ENCODE results near the gene PCARE. TPM values are rescaled to one million over a fixed set of nuclear protein-coding genes. Genes with fewer than 3 reads are reported as not detected.

Gene PCARE
- total RNA-seq, 1 experiment from 2014 or later = not detected

DNA sequence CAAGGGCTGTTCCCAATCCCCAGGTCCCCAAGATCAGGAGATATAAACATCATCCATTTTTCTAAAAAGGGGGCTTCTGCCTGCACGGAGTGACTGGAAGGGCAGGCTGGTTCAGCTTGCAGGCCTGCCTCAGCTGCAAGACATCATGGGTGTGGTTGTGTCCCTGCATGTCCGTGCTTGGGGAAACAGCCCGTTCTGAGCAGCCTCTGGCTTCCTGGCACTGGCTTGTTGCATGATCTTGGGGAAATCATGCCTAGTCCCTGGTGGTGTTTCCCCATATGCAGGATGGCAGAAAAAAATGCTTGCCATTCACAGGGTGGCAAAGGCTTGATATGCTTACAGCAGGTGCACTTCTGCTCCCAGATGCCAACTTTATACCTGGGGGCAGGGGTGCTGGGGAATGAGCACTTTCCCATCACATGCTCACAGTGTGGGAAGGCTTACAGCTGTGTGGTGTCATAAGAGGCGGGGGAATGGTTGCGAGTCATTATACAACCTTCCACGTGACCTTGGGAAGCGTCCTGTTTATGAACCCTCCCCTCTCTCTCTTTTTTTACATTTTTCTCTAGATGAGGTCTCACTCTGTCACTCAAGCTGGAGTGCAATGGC is 7.2 kb downstream of the PCARE start (continued):
- TF ChIP-seq, protein P1, sequence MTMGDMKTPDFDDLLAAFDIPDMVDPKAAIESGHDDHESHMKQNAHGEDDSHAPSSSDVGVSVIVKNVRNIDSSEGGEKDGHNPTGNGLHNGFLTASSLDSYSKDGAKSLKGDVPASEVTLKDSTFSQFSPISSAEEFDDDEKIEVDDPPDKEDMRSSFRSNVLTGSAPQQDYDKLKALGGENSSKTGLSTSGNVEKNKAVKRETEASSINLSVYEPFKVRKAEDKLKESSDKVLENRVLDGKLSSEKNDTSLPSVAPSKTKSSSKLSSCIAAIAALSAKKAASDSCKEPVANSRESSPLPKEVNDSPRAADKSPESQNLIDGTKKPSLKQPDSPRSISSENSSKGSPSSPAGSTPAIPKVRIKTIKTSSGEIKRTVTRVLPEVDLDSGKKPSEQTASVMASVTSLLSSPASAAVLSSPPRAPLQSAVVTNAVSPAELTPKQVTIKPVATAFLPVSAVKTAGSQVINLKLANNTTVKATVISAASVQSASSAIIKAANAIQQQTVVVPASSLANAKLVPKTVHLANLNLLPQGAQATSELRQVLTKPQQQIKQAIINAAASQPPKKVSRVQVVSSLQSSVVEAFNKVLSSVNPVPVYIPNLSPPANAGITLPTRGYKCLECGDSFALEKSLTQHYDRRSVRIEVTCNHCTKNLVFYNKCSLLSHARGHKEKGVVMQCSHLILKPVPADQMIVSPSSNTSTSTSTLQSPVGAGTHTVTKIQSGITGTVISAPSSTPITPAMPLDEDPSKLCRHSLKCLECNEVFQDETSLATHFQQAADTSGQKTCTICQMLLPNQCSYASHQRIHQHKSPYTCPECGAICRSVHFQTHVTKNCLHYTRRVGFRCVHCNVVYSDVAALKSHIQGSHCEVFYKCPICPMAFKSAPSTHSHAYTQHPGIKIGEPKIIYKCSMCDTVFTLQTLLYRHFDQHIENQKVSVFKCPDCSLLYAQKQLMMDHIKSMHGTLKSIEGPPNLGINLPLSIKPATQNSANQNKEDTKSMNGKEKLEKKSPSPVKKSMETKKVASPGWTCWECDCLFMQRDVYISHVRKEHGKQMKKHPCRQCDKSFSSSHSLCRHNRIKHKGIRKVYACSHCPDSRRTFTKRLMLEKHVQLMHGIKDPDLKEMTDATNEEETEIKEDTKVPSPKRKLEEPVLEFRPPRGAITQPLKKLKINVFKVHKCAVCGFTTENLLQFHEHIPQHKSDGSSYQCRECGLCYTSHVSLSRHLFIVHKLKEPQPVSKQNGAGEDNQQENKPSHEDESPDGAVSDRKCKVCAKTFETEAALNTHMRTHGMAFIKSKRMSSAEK (CRISPR knock-in tag; IDR thresholded peaks at IDR 0.05; ENCODE audit: borderline replicate concordance) = no peak
- TF ChIP-seq ELF4 (CRISPR knock-in tag; IDR thresholded peaks at IDR 0.05; ENCODE audit: low read depth) (no peak), NR3C1 (CRISPR knock-in tag; conservative IDR thresholded peaks at IDR 0.05; ENCODE audit: low read depth) (no peak), GABPB1 (CRISPR knock-in tag; IDR thresholded peaks at IDR 0.05) (no peak)

DNA sequence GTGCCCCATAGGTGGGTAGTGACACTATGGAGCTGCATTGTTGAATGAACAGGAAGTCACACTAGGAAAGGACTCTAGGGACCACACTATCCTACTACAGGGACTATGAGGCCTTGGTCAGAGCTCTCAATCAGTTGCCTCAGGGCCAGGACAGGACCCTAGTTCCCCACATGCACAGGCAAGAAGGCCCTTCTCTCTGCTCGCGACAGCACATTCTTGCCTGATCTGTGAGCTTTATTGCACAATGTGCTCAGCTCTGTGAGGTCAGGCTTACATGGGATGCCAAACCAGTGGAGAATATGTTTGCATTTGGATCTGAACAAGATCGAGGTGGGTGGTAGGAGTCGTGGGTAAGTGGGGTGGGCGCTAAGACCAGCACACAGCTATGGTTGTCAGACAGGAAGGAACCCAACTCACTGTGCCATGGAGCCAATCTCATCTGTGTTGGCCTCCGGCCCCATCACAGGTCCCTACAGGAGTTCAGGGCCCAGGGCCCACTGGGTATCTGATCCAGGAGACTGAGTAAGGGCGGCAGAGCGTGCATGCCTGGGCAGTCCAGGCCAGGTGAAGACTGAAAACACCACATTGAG is 8.0 kb downstream of the PCARE start:
- no peak overlapping the region for H3K4me3 Mint-ChIP-seq
- H3K27ac Mint-ChIP-seq = no peak overlapping the region
- CTCF ChIA-PET = no interaction called here
- ATAC-seq (no peak), DNase-seq (ENCODE audit: low spot score) (no peak)
- H3K27me3 Mint-ChIP-seq (ENCODE audit: low read depth) = no peaks in the 10 kb centered on the region
- H3K36me3 Mint-ChIP-seq = no peaks in the 10 kb centered on the region
- no peaks in the 10 kb centered on the region for H3K9me3 Mint-ChIP-seq
- POLR2A ChIA-PET = no interaction called here
- TF ChIP-seq TEAD1 (CRISPR knock-in tag; IDR thresholded peaks at IDR 0.05) = no peak
- TF ChIP-seq, protein P2, sequence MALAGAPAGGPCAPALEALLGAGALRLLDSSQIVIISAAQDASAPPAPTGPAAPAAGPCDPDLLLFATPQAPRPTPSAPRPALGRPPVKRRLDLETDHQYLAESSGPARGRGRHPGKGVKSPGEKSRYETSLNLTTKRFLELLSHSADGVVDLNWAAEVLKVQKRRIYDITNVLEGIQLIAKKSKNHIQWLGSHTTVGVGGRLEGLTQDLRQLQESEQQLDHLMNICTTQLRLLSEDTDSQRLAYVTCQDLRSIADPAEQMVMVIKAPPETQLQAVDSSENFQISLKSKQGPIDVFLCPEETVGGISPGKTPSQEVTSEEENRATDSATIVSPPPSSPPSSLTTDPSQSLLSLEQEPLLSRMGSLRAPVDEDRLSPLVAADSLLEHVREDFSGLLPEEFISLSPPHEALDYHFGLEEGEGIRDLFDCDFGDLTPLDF (CRISPR knock-in tag; IDR thresholded peaks at IDR 0.05) = no peak
- TF ChIP-seq CREB1 (CRISPR knock-in tag; IDR thresholded peaks at IDR 0.05) = no peak
- TF ChIP-seq NR1H2 (CRISPR knock-in tag; IDR thresholded peaks at IDR 0.05) = no peak
- TF ChIP-seq ZNF423 (CRISPR knock-in tag; IDR thresholded peaks at IDR 0.05) = no peak
- H3K4me1 Mint-ChIP-seq = peaks cover 15% of the 10 kb centered on the region

DNA sequence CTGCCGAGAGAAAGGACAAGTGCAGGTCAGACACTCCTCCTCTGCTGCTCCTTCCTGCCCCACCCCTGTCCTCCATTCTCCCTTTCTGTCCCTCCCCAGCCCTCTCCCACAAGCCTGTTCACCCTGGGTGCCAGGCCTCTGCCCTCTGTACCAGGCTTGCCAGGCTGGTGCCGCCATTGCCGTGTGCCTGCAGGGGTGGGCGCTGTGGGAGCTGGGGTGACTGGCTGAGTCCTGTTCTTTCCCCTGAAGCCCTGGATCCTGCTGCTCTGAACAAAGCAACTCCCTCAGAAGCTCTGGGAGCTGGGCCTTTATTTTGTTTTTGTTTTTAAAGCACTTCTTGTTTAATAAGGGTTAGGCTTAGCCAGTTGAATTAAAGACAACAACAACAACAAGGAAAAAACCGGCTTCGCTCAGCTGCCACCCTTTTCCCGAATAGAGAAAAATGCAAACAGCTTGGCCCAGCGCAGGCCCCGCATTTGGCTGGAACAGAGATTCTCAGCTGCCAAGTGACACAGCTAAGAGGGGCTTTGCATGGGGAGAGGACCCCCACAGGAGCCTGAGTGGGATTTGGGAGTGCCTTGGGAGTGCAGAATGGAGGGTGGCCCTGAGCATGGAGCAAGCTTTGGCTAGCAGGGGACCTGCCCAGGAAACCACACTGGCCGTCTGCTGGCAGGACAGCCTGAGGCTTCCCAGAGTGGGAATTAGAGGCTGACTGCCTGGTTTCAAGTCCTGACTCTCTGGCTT is 9.1 kb downstream of the PCARE start:
- Mint-ChIP-seq H3K9me3 (no peaks in the 10 kb centered on the region), H3K27ac (no peak overlapping the region), H3K4me3 (no peak overlapping the region), H3K4me1 (peaks cover 15% of the 10 kb centered on the region), H3K36me3 (no peaks in the 10 kb centered on the region), H3K27me3 (ENCODE audit: low read depth) (no peaks in the 10 kb centered on the region)
- DNase-seq (ENCODE audit: low spot score) = no peak
- POLR2A ChIA-PET = no interaction called here
- TF ChIP-seq, protein P3, sequence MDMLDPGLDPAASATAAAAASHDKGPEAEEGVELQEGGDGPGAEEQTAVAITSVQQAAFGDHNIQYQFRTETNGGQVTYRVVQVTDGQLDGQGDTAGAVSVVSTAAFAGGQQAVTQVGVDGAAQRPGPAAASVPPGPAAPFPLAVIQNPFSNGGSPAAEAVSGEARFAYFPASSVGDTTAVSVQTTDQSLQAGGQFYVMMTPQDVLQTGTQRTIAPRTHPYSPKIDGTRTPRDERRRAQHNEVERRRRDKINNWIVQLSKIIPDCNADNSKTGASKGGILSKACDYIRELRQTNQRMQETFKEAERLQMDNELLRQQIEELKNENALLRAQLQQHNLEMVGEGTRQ (CRISPR knock-in tag; IDR thresholded peaks at IDR 0.05) = no peak
- TF ChIP-seq SOX15 (CRISPR knock-in tag; IDR thresholded peaks at IDR 0.05) (no peak), NR3C1 (CRISPR knock-in tag; conservative IDR thresholded peaks at IDR 0.05; ENCODE audit: low read depth) (no peak), OVOL2 (CRISPR knock-in tag; IDR thresholded peaks at IDR 0.05; ENCODE audit: borderline replicate concordance) (no peak), NFATC4 (CRISPR knock-in tag; IDR thresholded peaks at IDR 0.05) (no peak), SMAD3 (CRISPR knock-in tag; IDR thresholded peaks at IDR 0.05; ENCODE audit: borderline replicate concordance) (no peak)
- TF ChIP-seq, protein P4, sequence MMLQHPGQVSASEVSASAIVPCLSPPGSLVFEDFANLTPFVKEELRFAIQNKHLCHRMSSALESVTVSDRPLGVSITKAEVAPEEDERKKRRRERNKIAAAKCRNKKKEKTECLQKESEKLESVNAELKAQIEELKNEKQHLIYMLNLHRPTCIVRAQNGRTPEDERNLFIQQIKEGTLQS (CRISPR knock-in tag; conservative IDR thresholded peaks at IDR 0.05) = no peak
- TF ChIP-seq, protein P5, sequence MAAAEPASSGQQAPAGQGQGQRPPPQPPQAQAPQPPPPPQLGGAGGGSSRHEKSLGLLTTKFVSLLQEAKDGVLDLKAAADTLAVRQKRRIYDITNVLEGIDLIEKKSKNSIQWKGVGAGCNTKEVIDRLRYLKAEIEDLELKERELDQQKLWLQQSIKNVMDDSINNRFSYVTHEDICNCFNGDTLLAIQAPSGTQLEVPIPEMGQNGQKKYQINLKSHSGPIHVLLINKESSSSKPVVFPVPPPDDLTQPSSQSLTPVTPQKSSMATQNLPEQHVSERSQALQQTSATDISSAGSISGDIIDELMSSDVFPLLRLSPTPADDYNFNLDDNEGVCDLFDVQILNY (CRISPR knock-in tag; IDR thresholded peaks at IDR 0.05) = no peak
- TF ChIP-seq, protein P6, sequence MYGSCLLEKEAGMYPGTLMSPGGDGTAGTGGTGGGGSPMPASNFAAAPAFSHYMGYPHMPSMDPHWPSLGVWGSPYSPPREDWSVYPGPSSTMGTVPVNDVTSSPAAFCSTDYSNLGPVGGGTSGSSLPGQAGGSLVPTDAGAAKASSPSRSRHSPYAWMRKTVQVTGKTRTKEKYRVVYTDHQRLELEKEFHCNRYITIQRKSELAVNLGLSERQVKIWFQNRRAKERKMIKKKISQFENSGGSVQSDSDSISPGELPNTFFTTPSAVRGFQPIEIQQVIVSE (CRISPR knock-in tag; IDR thresholded peaks at IDR 0.05; ENCODE audit: borderline replicate concordance) = no peak
- CTCF ChIA-PET = no interaction called here
- peak; percentile 51 for ATAC-seq
